HG03565 (cell line): ENCODE results near the gene ROCK2.
A peak's percentile ranks its signal among the peaks of the same experiment; 100 is the strongest.
"Not testable (repeated sequence)": the region's sequence is repeated elsewhere in the genome, so short reads cannot be mapped to it uniquely, and the experiment has no call there.

Experiments
- ATAC-seq: cut with Tn5 transposase; IDR thresholded peaks from one replicate; pipeline ENCODE4 v1.9.1; 2021; ENCODE audit warnings: mild to moderate bottlenecking, moderate library complexity; ENCODE audit not compliant: unreplicated experiment

The ROCK2 gene

GRCh38 chr2:11187083-11187619 lies 157.3 kb downstream of the ROCK2 start:
- no peak for ATAC-seq

GRCh38 chr2:11186145-11186544 lies 158.3 kb downstream of the ROCK2 start:
- no peak for ATAC-seq

- ATAC-seq = no peak
Observed at GRCh38 chr2:11182951-11183350, 161.5 kb downstream of the ROCK2 start.

- ATAC-seq = no peak
Observed at GRCh38 chr2:11180653-11181052, 163.8 kb downstream of the ROCK2 start.

- no peak for ATAC-seq
Observed at GRCh38 chr2:11179899-11180298, 164.5 kb downstream of the ROCK2 start.

- ATAC-seq = no peak
Observed at GRCh38 chr2:11179196-11179595, 165.2 kb downstream of the ROCK2 start.

- ATAC-seq = no peak
Observed at GRCh38 chr2:11177871-11178690, 166.4 kb downstream of the ROCK2 start.

GRCh38 chr2:11175293-11175795 lies 169.1 kb downstream of the ROCK2 start:
- ATAC-seq = no peak

GRCh38 chr2:11174222-11174621 lies 170.2 kb downstream of the ROCK2 start:
- ATAC-seq = no peak

GRCh38 chr2:11169333-11169732 lies 175.1 kb downstream of the ROCK2 start:
- no peak for ATAC-seq

GRCh38 chr2:11168488-11168887 lies 175.9 kb downstream of the ROCK2 start:
- no peak for ATAC-seq

GRCh38 chr2:11166476-11166875 lies 178.0 kb downstream of the ROCK2 start:
- ATAC-seq = no peak

GRCh38 chr2:11165046-11165445 lies 179.4 kb downstream of the ROCK2 start:
- not testable (repeated sequence) for ATAC-seq

- ATAC-seq = no peak
Observed at GRCh38 chr2:11163439-11164317, 180.8 kb downstream of the ROCK2 start.

- no peak for ATAC-seq
Observed at GRCh38 chr2:11161747-11162146, 182.7 kb downstream of the ROCK2 start.

- ATAC-seq = peak; percentile 78
Observed at GRCh38 chr2:11160731-11161455, 183.5 kb downstream of the ROCK2 start.

- no peak for ATAC-seq
Observed at GRCh38 chr2:11160256-11160655, 184.2 kb downstream of the ROCK2 start.

- no peak for ATAC-seq
Observed at GRCh38 chr2:11159574-11160170, 184.8 kb downstream of the ROCK2 start.

- ATAC-seq = no peak
Observed at GRCh38 chr2:11158916-11159573, 185.4 kb downstream of the ROCK2 start.

GRCh38 chr2:11157731-11158130 lies 186.7 kb downstream of the ROCK2 start:
- no peak for ATAC-seq
